ENCODE results near the gene GGTLC1. TPM values are rescaled to one million over a fixed set of nuclear protein-coding genes. Genes with fewer than 3 reads are reported as not detected.

The GGTLC1 gene
- total RNA-seq, 1 experiment from 2014 or later = not detected

DNA sequence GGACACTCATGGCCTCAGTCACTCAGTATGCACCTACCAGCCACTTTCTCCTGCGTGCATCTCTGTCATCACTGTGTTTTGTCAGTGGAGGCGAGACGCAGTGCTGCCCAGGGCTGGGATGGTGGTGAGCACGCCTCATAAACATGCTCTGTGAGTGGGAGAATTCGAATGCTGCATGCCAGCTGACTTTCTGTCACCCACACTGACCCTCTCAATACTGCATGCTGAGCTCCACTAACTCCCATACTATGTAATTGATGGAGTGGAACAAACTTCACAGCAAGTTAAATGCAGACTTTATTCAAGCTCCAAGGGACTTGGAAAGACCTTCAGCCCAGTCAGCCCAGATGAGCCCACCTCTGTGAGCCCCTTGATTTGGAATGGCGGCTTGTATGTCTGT, 22.7 kb upstream of the GGTLC1 start:
- Histone ChIP-seq H3K4me2 (ENCODE audit: low read length) (no peak overlapping the region), H3K27ac (ENCODE audit: low read depth, low read length) (no peak overlapping the region), H3K9me2 (ENCODE audit: insufficient read depth) (no peaks in the 10 kb centered on the region), H4K20me1 (ENCODE audit: insufficient read depth) (no peaks in the 10 kb centered on the region), H3K4me1 (ENCODE audit: control insufficient read depth in 1 of 2, insufficient read depth in 2 of 2, low read length in 2 of 2) (no peaks in the 10 kb centered on the region), H3K36me3 (ENCODE audit: control insufficient read depth in 1 of 2, insufficient read depth in 2 of 2, low read length in 2 of 2) (no peaks in the 10 kb centered on the region), H3K9me3 (ENCODE audit: control insufficient read depth in 1 of 2, insufficient read depth in 1 of 2, low read depth in 1 of 2, low read length in 2 of 2) (no peaks in the 10 kb centered on the region), H2AFZ (ENCODE audit: low read depth, low read length, poor library complexity, severe bottlenecking) (no peak overlapping the region), H3K4me3 (replicated peaks in 1 of 2; ENCODE audit: low read depth in 1 of 2, low read length in 2 of 2) (no peak overlapping the region), H3K9ac (ENCODE audit: low read length) (no peak overlapping the region), H3K27me3 (ENCODE audit: insufficient read depth, low read length) (peaks cover 30% of the 10 kb centered on the region), H3K79me2 (ENCODE audit: insufficient read depth, low read length) (no peaks in the 10 kb centered on the region)
- intact Hi-C loops (cut with micrococcal nuclease) = no loop called here
- TF ChIP-seq POLR2A (IDR thresholded peaks at IDR 0.05; ENCODE audit: borderline replicate concordance, extremely low read depth, insufficient read depth, insufficient read length) (no peak), SIN3A (IDR thresholded peaks at IDR 0.05; ENCODE audit: low read depth) (no peak), ZBTB33 (IDR thresholded peaks at IDR 0.05; ENCODE audit: extremely low read depth, insufficient replicate concordance, low read length) (no peak)
- no TSS peak for BruUV-seq (replicated peaks)
- ATAC-seq = no peak
- ChIA-PET POLR2A (no interaction called here), CTCF (no interaction called here), RAD21 (ENCODE audit: low non-redundant PET in 1 of 2, low total read pairs in 2 of 2, uncharacterized antibody in 2 of 2, unreplicated experiment in 2 of 2) (no interaction called here)
- DNase-seq (ENCODE audit: low read depth, low spot score) = no peak

GRCh38 chr20:24007758-24008157, 19.2 kb upstream of the GGTLC1 start:
- CTCF ChIA-PET = no interaction called here
- H3K79me2 ChIP-seq (ENCODE audit: insufficient read depth, low read length) = no peaks in the 10 kb centered on the region
- no TSS peak for BruUV-seq (replicated peaks)
- RAD21 ChIA-PET (ENCODE audit: low non-redundant PET in 1 of 2, low total read pairs in 2 of 2, uncharacterized antibody in 2 of 2, unreplicated experiment in 2 of 2) = no interaction called here
- no peak for DNase-seq (ENCODE audit: low read depth, low spot score)
- no peaks in the 10 kb centered on the region for H3K36me3 ChIP-seq (ENCODE audit: control insufficient read depth in 1 of 2, insufficient read depth in 2 of 2, low read length in 2 of 2)
- H3K9me3 ChIP-seq (ENCODE audit: control insufficient read depth in 1 of 2, insufficient read depth in 1 of 2, low read depth in 1 of 2, low read length in 2 of 2) = no peaks in the 10 kb centered on the region
- intact Hi-C loops (cut with micrococcal nuclease) = no loop called here
- H2AFZ ChIP-seq (ENCODE audit: low read depth, low read length, poor library complexity, severe bottlenecking) = no peak overlapping the region
- no peak overlapping the region for H3K4me2 ChIP-seq (ENCODE audit: low read length)
- no peaks in the 10 kb centered on the region for H3K4me1 ChIP-seq (ENCODE audit: control insufficient read depth in 1 of 2, insufficient read depth in 2 of 2, low read length in 2 of 2)
- POLR2A ChIA-PET = no interaction called here
- no peak overlapping the region for H3K27ac ChIP-seq (ENCODE audit: low read depth, low read length)
- no peak for TF ChIP-seq CBX3 (IDR thresholded peaks at IDR 0.05; ENCODE audit: low read depth)
- TF ChIP-seq ZBTB33 (IDR thresholded peaks at IDR 0.05; ENCODE audit: extremely low read depth, insufficient replicate concordance, low read length) = no peak
- TF ChIP-seq EZH2 (IDR thresholded peaks at IDR 0.05) = no peak
- TF ChIP-seq ZFX (IDR thresholded peaks at IDR 0.05) = no peak
- TF ChIP-seq MAX (IDR thresholded peaks at IDR 0.05) = no peak
- no peak for TF ChIP-seq JUND (IDR thresholded peaks at IDR 0.05)
- TF ChIP-seq YY1 (IDR thresholded peaks at IDR 0.05; ENCODE audit: extremely low read depth, insufficient replicate concordance, low read depth, low read length) = no peak
- H3K4me3 ChIP-seq (replicated peaks in 1 of 2; ENCODE audit: low read depth in 1 of 2, low read length in 2 of 2) = no peak overlapping the region
- no peaks in the 10 kb centered on the region for H3K9me2 ChIP-seq (ENCODE audit: insufficient read depth)
- peaks cover 11% of the 10 kb centered on the region; the same call in 1 of the 2 replicates for H3K27me3 ChIP-seq (ENCODE audit: insufficient read depth, low read length)
- no peak for ATAC-seq
- no peak overlapping the region for H3K9ac ChIP-seq (ENCODE audit: low read length)
- no peaks in the 10 kb centered on the region for H4K20me1 ChIP-seq (ENCODE audit: insufficient read depth)
